Fibroblast of lung (primary cell): Measurements from ENCODE around the gene PTPRM.

Experiments
- CTCF ChIP-seq, 2 donors: IDR thresholded peaks in 1 of 2; conservative IDR thresholded peaks in 1 of 2; 1 replicate in 1 of 2; 2 replicates in 1 of 2; pipeline ENCODE4 v1.5.1; 2011 to 2012; ENCODE audit warnings: low read length in 2 of 2, control low read depth in 1 of 2, inconsistent platforms in 1 of 2, low read depth in 1 of 2, mild to moderate bottlenecking in 1 of 2
- EZH2 ChIP-seq: IDR thresholded peaks from 2 replicates; pipeline ENCODE4 v1.5.1; 2012; ENCODE audit warnings: low read length, control low read depth, mild to moderate bottlenecking; ENCODE audit errors: missing control alignments

- no peak for TF ChIP-seq CTCF (conservative IDR thresholded peaks at IDR 0.05 in 1 of 2, IDR thresholded peaks at IDR 0.05 in 1 of 2; ENCODE audit: low read depth in 1 of 2, low read length in 2 of 2)
- TF ChIP-seq EZH2 = no peak
Observed at GRCh38 chr18:7697306-7697705, 130.2 kb downstream of the PTPRM start.
